Endothelial cell of umbilical vein (primary cell): ENCODE measurements around the gene BHLHE41. TPM values are rescaled to one million over a fixed set of nuclear protein-coding genes. Genes with fewer than 3 reads are reported as not detected.

Experiments
- BruUV-seq: library from RNA; stranded (reverse); fragments of 400-500 nt; replicated peaks from 2 replicates; lab custom pipeline; 2021; lab: Mats Ljungman, UMichigan
- CTCF ChIA-PET: fragments of 300-600, 350-600 bp; sonication (Branson Sonifier 250); formaldehyde crosslinking; loops from one replicate; lab custom pipeline; 2021; ENCODE audit warnings: antibody characterized with exemption, inconsistent platforms; lab: Charles Lee
- POLR2A ChIA-PET: fragments of 300-600, 350-600 bp; sonication (Branson Sonifier 250); formaldehyde crosslinking; loops from one replicate; lab custom pipeline; 2021; ENCODE audit warnings: antibody characterized with exemption, inconsistent platforms; lab: Charles Lee
- DNase-seq: peaks from one replicate; pipeline ENCODE4 v3.0.0-alpha.2; 2011; ENCODE audit warnings: low read depth, low spot score
- FAIRE-seq: peaks from 2 replicates; lab custom pipeline; 2011; peaks lifted over from hg19 to GRCh38; lab: Jason Lieb, UNC
- H2AFZ ChIP-seq: 2 replicates; pipeline ENCODE4 v1.6.0; 2012; ENCODE audit warnings: low read depth, low read length, control low read depth, inconsistent platforms
- H3K27ac ChIP-seq: 2 replicates; pipeline ENCODE4 v1.5.1; 2011; ENCODE audit warnings: low read depth, mild to moderate bottlenecking, control low read depth, low read length, moderate library complexity; ENCODE audit not compliant: insufficient read depth
- H3K27me3 ChIP-seq, 2 experiments: 2 replicates each; pipeline versions ENCODE4 v1.6.0 to v1.6.1; 2011; ENCODE audit warnings: low read length in 2 of 2, mixed read lengths in 1 of 2; ENCODE audit not compliant: control insufficient read depth in 2 of 2, insufficient read depth in 2 of 2
- H3K36me3 ChIP-seq, 2 experiments: 2 replicates in 1 of 2; 3 replicates in 1 of 2; pipeline ENCODE4 v1.5.1; 2011; ENCODE audit warnings: low read length in 2 of 2, mild to moderate bottlenecking in 1 of 2, moderate library complexity in 1 of 2; ENCODE audit not compliant: control insufficient read depth in 2 of 2, insufficient read depth in 2 of 2; ENCODE audit errors: extremely low read depth in 1 of 2
- H3K4me1 ChIP-seq: 3 replicates; pipeline ENCODE4 v1.5.1; 2011; ENCODE audit warnings: mild to moderate bottlenecking, low read length; ENCODE audit not compliant: control insufficient read depth, insufficient read depth; ENCODE audit errors: extremely low read depth
- H3K4me2 ChIP-seq: 2 replicates; pipeline ENCODE4 v1.6.1; 2011; ENCODE audit warnings: low read length, control low read depth, mixed read lengths; ENCODE audit not compliant: insufficient read depth
- H3K4me3 ChIP-seq, 3 experiments: fragments of 200-600 bp in 1 of 3; sonication (generic), shearing (Covaris generic) in 1 of 3; replicated peaks in 1 of 3; 2 replicates each; pipeline ENCODE4 v1.5.1; 2011 to 2016; ENCODE audit warnings: control low read depth in 3 of 3, low read length in 3 of 3, mild to moderate bottlenecking in 2 of 3, inconsistent platforms in 1 of 3, low read depth in 1 of 3, moderate library complexity in 1 of 3; ENCODE audit not compliant: insufficient read depth in 1 of 3
- H3K79me2 ChIP-seq: 2 replicates; pipeline ENCODE4 v1.6.0; 2012; ENCODE audit warnings: low read length, inconsistent platforms; ENCODE audit not compliant: control insufficient read depth, insufficient read depth
- H3K9ac ChIP-seq: replicated peaks from 2 replicates; pipeline ENCODE3; 2011; ENCODE audit warnings: low read length, control low read depth; ENCODE audit not compliant: insufficient read depth; ENCODE audit errors: extremely low read depth
- H3K9me1 ChIP-seq: replicated peaks from 3 replicates; pipeline ENCODE4 v1.6.0; 2011; ENCODE audit warnings: mild to moderate bottlenecking, low read length; ENCODE audit not compliant: control insufficient read depth, insufficient read depth; ENCODE audit errors: extremely low read depth
- H3K9me3 ChIP-seq: replicated peaks from 2 replicates; pipeline ENCODE4 v1.5.1; 2012; ENCODE audit warnings: low read length, inconsistent platforms; ENCODE audit not compliant: control insufficient read depth, insufficient read depth
- H4K20me1 ChIP-seq: replicated peaks from 2 replicates; pipeline ENCODE3; 2011; ENCODE audit warnings: mild to moderate bottlenecking, low read length; ENCODE audit not compliant: control insufficient read depth, insufficient read depth; ENCODE audit errors: extremely low read depth
- EZH2 ChIP-seq: IDR thresholded peaks from 2 replicates; pipeline ENCODE4 v1.6.1; 2012; ENCODE audit warnings: borderline replicate concordance, low read depth, mild to moderate bottlenecking, moderate library complexity, low read length, inconsistent platforms; ENCODE audit not compliant: severe bottlenecking
- GATA2 ChIP-seq: IDR thresholded peaks from 2 replicates; pipeline ENCODE4 v1.7.0; 2011; ENCODE audit warnings: low read depth, mild to moderate bottlenecking, moderate library complexity, mixed read lengths, low read length; ENCODE audit not compliant: insufficient read length, insufficient read depth
- JUN ChIP-seq: IDR thresholded peaks from 2 replicates; pipeline ENCODE4 v1.6.1; 2011; ENCODE audit warnings: borderline replicate concordance, low read depth; ENCODE audit not compliant: insufficient read length, insufficient read depth
- dilution Hi-C: fragments of 300-500 bp; cut with MboI; formaldehyde crosslinking; loops from one replicate; pipeline ENCODE4 v1.15.0; 2019; ENCODE audit warnings: low sequenced_read_pairs; ENCODE audit not compliant: extremely low pct_ligation_motif_present
- intact Hi-C: fragments of 100-400 bp; cut with micrococcal nuclease; formaldehyde crosslinking; loops from one replicate; pipeline ENCODE4 v1.10.0; 2022
- polyA plus RNA-seq, 4 experiments: library from polyadenylated mRNA; depleted of rRNA in 3 of 4; stranded (reverse) in 3 of 4; unstranded in 1 of 4; fragments of >200 nt; gene quantifications; 2 replicates each; pipeline versions ENCODE4 v1.2.1 to v1.2.3, GENCODE V29; 2011 to 2012; ENCODE audit warnings: missing spikeins in 1 of 4
- total RNA-seq: library from RNA; stranded (reverse); gene quantifications from 2 replicates; pipeline ENCODE4 v1.2.3, GENCODE V29; 2021
- TF ChIP-seq, protein P1 (sequence below), 2 donors: IDR thresholded peaks; 1 replicate in 1 of 2; 2 replicates in 1 of 2; pipeline ENCODE4 v1.5.1; 2011; ENCODE audit warnings: low read length in 2 of 2, mild to moderate bottlenecking in 2 of 2, moderate library complexity in 2 of 2, control low read depth in 1 of 2, inconsistent platforms in 1 of 2, low read depth in 1 of 2; ENCODE audit not compliant: insufficient read depth in 1 of 2; ENCODE audit errors: extremely low read depth in 1 of 2

BHLHE41 gene
- total and polyA plus RNA-seq, 2 donors (not counting 3 experiments of a cell fraction or from before 2014, with no cell fraction given) = 0.12 to 0.24 TPM

DNA sequence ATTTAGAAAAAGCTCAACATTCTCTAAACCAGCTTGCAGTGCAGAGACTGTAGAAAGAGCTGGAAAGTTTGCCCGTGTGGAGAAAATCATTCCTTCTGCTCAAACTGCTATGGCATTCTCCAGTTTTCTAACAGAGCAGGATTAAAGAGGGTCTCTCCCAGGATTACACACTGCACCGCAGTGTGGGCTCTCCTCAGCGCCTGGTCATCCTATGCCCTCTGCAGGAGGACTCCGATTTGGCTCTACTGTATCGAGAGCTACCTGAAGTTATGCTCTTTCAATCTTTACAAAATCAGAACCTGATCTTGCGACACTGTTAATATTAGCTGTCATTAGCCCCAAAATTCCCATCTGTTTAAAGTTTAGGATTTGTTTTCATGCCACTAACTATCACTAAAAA is 33.0 kb downstream of the BHLHE41 start:
- H3K27me3 ChIP-seq = no peaks in the 10 kb centered on the region
- intact Hi-C loops (no loop called here), dilution Hi-C loops (no loop called here)
- H3K9me3 ChIP-seq = no peaks in the 10 kb centered on the region
- no peak overlapping the region for H3K9ac ChIP-seq
- H4K20me1 ChIP-seq = no peaks in the 10 kb centered on the region
- H3K4me1 ChIP-seq = no peaks in the 10 kb centered on the region
- H3K4me3 ChIP-seq = no peak overlapping the region
- H2AFZ ChIP-seq = no peak overlapping the region
- ChIA-PET CTCF (interaction anchor here (1.1 to 2.9 kb wide), 5 partner anchors 10 to 656 kb away, joined by 3 to 13 read pairs (median 3); no protein-coding TSS in a partner anchor), POLR2A (no interaction called here)
- FAIRE-seq = peak; percentile 63
- no peak overlapping the region for H3K27ac ChIP-seq
- no peak for TF ChIP-seq JUN
- TF ChIP-seq GATA2 = no peak
- no peak for TF ChIP-seq EZH2
- TF ChIP-seq, protein P1, sequence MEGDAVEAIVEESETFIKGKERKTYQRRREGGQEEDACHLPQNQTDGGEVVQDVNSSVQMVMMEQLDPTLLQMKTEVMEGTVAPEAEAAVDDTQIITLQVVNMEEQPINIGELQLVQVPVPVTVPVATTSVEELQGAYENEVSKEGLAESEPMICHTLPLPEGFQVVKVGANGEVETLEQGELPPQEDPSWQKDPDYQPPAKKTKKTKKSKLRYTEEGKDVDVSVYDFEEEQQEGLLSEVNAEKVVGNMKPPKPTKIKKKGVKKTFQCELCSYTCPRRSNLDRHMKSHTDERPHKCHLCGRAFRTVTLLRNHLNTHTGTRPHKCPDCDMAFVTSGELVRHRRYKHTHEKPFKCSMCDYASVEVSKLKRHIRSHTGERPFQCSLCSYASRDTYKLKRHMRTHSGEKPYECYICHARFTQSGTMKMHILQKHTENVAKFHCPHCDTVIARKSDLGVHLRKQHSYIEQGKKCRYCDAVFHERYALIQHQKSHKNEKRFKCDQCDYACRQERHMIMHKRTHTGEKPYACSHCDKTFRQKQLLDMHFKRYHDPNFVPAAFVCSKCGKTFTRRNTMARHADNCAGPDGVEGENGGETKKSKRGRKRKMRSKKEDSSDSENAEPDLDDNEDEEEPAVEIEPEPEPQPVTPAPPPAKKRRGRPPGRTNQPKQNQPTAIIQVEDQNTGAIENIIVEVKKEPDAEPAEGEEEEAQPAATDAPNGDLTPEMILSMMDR (IDR thresholded peaks at IDR 0.05; ENCODE audit: extremely low read depth in 1 of 2, insufficient read depth in 1 of 2, low read depth in 1 of 2, low read length in 2 of 2) = peak in 1 of 2 donors; percentile 11
- H3K9me1 ChIP-seq = no peaks in the 10 kb centered on the region
- no peak overlapping the region for H3K4me2 ChIP-seq
- no peaks in the 10 kb centered on the region for H3K79me2 ChIP-seq
- DNase-seq = no peak
- H3K36me3 ChIP-seq = no peaks in the 10 kb centered on the region
- BruUV-seq = no TSS peak
